Hepatocyte (in vitro differentiated cells): ENCODE data around the gene POFUT2. TPM values are rescaled to one million over a fixed set of nuclear protein-coding genes. Genes with fewer than 3 reads are reported as not detected.
A peak's percentile ranks its signal among the peaks of the same experiment; 100 is the strongest.

Experiments
- DNase-seq: peaks from one replicate; pipeline ENCODE4 v3.0.0-alpha.2; 2016; ENCODE audit warnings: low spot score
- H2AFZ ChIP-seq: fragments of 200-600 bp; sonication (generic); 2 replicates; pipeline ENCODE4 v1.6.0; 2016; ENCODE audit warnings: antibody characterized with exemption, mild to moderate bottlenecking
- H3K27ac ChIP-seq: fragments of 200-600 bp; sonication (generic); 2 replicates; pipeline ENCODE4 v1.5.1; 2016; ENCODE audit warnings: mild to moderate bottlenecking
- H3K27me3 ChIP-seq: fragments of 200-600 bp; sonication (generic); 2 replicates; pipeline ENCODE4 v1.6.1; 2016
- H3K36me3 ChIP-seq: fragments of 200-600 bp; sonication (generic); replicated peaks from 2 replicates; pipeline ENCODE4 v1.5.1; 2016; ENCODE audit warnings: low read depth; ENCODE audit not compliant: insufficient read depth
- H3K4me1 ChIP-seq: fragments of 200-600 bp; sonication (generic); 2 replicates; pipeline ENCODE4 v1.5.1; 2016; ENCODE audit warnings: mild to moderate bottlenecking, moderate library complexity; ENCODE audit not compliant: insufficient read depth
- H3K4me2 ChIP-seq: fragments of 200-600 bp; sonication (generic); 2 replicates; pipeline ENCODE4 v1.6.0; 2016
- H3K4me3 ChIP-seq: fragments of 200-600 bp; sonication (generic); 2 replicates; pipeline ENCODE4 v1.5.1; 2016; ENCODE audit warnings: mild to moderate bottlenecking
- H3K79me2 ChIP-seq: fragments of 200-600 bp; sonication (generic); 2 replicates; pipeline ENCODE4 v1.6.0; 2017; ENCODE audit warnings: mild to moderate bottlenecking
- H3K9me2 ChIP-seq: fragments of 200-600 bp; sonication (generic); replicated peaks from 2 replicates; pipeline ENCODE4 v1.6.0; 2017; ENCODE audit warnings: mild to moderate bottlenecking; ENCODE audit not compliant: insufficient read depth
- H3K9me3 ChIP-seq: fragments of 200-600 bp; sonication (generic); 2 replicates; pipeline ENCODE4 v1.5.1; 2016; ENCODE audit warnings: low read depth, mild to moderate bottlenecking
- H4K20me1 ChIP-seq: fragments of 200-600 bp; sonication (generic); 2 replicates; pipeline ENCODE4 v1.6.0; 2016; ENCODE audit warnings: mild to moderate bottlenecking; ENCODE audit not compliant: insufficient read depth, poor library complexity, severe bottlenecking
- EZH2 ChIP-seq: fragments of 200-600 bp; sonication (generic); IDR thresholded peaks from 2 replicates; pipeline ENCODE4 v1.6.1; 2016; ENCODE audit warnings: antibody characterized with exemption, mild to moderate bottlenecking, borderline replicate concordance
- EZH2phosphoT487 ChIP-seq: fragments of 200-600 bp; sonication (generic); IDR thresholded peaks from one replicate; pipeline ENCODE4 v1.6.1; 2018; ENCODE audit warnings: antibody characterized with exemption, mild to moderate bottlenecking, low read depth, moderate library complexity; ENCODE audit not compliant: unreplicated experiment, severe bottlenecking
- WGBS: methylation state at CpG from one replicate; pipeline ENCODE4 v1.1.6; 2016; ENCODE audit warnings: low lambda C conversion rate; ENCODE audit errors: missing lambda C conversion rate; 5-methylcytosine and 5-hydroxymethylcytosine counted together
- polyA plus RNA-seq: library from polyadenylated mRNA; unstranded; fragments of >200 nt; fragmentation: Nextera tagmentation; extraction: Ambion mirVana; gene quantifications from 2 replicates; pipeline ENCODE4 v1.2.1, GENCODE V29; 2016
- total RNA-seq: library from RNA; depleted of rRNA; stranded (reverse); fragments of >200 nt; gene quantifications from 2 replicates; pipeline ENCODE4 v1.2.3, GENCODE V29; 2014
- TF ChIP-seq, protein P1 (sequence below): fragments of 200-600 bp; sonication (generic); IDR thresholded peaks from 2 replicates; pipeline ENCODE4 v1.5.1; 2016; ENCODE audit warnings: antibody characterized with exemption, mild to moderate bottlenecking; ENCODE audit not compliant: poor library complexity

Gene POFUT2
- total and polyA plus RNA-seq, 2 experiments from 2014 or later: 30.7 to 57.7 TPM

GRCh38 chr21:45257673-45258341, 29.9 kb downstream of the POFUT2 start:
- H3K4me1 ChIP-seq: peaks cover 10% of the 10 kb centered on the region
- WGBS: 82% methylated on average over 36 of the region's 40 CpGs
- no peak overlapping the region for H2AFZ ChIP-seq
- no peaks in the 10 kb centered on the region for H3K9me3 ChIP-seq
- no peaks in the 10 kb centered on the region for H4K20me1 ChIP-seq
- no peaks in the 10 kb centered on the region for H3K9me2 ChIP-seq
- H3K27ac ChIP-seq: no peak overlapping the region
- no peaks in the 10 kb centered on the region for H3K27me3 ChIP-seq
- no peaks in the 10 kb centered on the region for H3K36me3 ChIP-seq
- no peak overlapping the region for H3K4me3 ChIP-seq
- no peak overlapping the region for H3K4me2 ChIP-seq
- TF ChIP-seq EZH2phosphoT487 (no peak), EZH2 (no peak)
- TF ChIP-seq, protein P1, sequence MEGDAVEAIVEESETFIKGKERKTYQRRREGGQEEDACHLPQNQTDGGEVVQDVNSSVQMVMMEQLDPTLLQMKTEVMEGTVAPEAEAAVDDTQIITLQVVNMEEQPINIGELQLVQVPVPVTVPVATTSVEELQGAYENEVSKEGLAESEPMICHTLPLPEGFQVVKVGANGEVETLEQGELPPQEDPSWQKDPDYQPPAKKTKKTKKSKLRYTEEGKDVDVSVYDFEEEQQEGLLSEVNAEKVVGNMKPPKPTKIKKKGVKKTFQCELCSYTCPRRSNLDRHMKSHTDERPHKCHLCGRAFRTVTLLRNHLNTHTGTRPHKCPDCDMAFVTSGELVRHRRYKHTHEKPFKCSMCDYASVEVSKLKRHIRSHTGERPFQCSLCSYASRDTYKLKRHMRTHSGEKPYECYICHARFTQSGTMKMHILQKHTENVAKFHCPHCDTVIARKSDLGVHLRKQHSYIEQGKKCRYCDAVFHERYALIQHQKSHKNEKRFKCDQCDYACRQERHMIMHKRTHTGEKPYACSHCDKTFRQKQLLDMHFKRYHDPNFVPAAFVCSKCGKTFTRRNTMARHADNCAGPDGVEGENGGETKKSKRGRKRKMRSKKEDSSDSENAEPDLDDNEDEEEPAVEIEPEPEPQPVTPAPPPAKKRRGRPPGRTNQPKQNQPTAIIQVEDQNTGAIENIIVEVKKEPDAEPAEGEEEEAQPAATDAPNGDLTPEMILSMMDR: no peak
- DNase-seq: no peak
- no peaks in the 10 kb centered on the region for H3K79me2 ChIP-seq

GRCh38 chr21:45256912-45257672, 30.6 kb downstream of the POFUT2 start:
- Histone ChIP-seq H4K20me1 (no peaks in the 10 kb centered on the region), H3K79me2 (no peaks in the 10 kb centered on the region), H3K9me2 (no peaks in the 10 kb centered on the region), H3K36me3 (no peaks in the 10 kb centered on the region), H2AFZ (no peak overlapping the region), H3K4me3 (no peak overlapping the region), H3K27ac (no peak overlapping the region), H3K9me3 (no peaks in the 10 kb centered on the region), H3K27me3 (no peaks in the 10 kb centered on the region), H3K4me2 (peak overlapping the region; percentile 36), H3K4me1 (peaks cover 10% of the 10 kb centered on the region)
- DNase-seq: no peak
- WGBS: 51% methylated on average over 27 of the region's 27 CpGs
- TF ChIP-seq EZH2: no peak

DNA sequence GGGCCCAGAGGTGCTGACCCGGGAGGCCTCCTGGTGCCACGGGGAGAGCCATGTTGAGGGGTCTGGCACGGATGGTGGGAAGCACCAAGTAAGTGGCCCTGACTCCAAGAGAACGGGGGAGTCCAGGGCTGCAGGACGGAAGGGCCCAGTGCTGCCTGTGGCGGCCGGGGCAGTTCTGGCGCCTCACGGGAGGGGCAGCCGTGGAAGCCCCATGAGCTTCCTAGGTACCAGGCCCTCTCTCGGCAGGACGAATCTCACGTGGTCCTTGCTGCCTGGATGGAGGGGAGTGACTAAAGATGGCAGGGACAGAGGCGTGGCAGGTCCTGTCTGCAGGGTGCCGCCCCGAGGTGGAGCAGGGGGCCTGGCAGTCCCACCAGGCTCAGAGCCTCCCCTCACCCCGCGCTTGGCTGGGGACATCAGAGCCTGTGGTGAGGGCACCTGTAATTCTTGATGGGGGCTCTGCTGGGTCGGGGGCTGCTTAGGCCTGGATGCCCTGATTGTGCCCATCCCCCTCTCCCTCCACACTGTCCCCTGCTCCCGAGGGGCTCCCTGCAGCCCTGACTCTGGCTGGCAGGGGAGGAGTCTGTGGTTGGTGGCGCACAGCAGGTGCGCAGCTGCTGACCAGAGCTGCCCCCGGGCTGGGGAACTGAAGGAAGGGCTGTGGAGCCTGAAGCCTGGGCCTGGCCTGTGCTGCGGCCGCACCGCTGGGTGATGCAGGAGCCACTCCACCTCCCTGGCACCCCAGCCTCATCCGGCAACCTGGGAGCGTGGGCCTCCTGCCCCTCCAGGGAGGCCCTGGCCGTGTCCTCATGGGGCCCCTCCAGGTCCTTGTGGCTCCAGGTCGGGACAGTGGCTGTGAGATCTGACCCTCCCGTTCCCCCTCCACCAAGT, 31.4 kb downstream of the POFUT2 start:
- Histone ChIP-seq H3K27me3 (no peaks in the 10 kb centered on the region), H3K9me3 (no peaks in the 10 kb centered on the region), H3K36me3 (no peaks in the 10 kb centered on the region), H3K4me1 (peaks cover 10% of the 10 kb centered on the region), H4K20me1 (no peaks in the 10 kb centered on the region), H3K4me3 (no peak overlapping the region), H3K27ac (no peak overlapping the region), H3K79me2 (no peaks in the 10 kb centered on the region), H2AFZ (no peak overlapping the region), H3K9me2 (no peaks in the 10 kb centered on the region), H3K4me2 (peak overlapping the region; percentile 36)
- 90% methylated on average over 30 of the region's 31 CpGs for WGBS
- TF ChIP-seq, protein P1: no peak
- TF ChIP-seq EZH2: no peak
- TF ChIP-seq EZH2phosphoT487: no peak
- DNase-seq: no peak
